Ureter (tissue), 1 donor: Measurements from ENCODE around the gene TMEM74B. TPM values are rescaled to one million over a fixed set of nuclear protein-coding genes. Genes with fewer than 3 reads are reported as not detected.
"Not testable (repeated sequence)": the region's sequence is repeated elsewhere in the genome, so short reads cannot be mapped to it uniquely, and the experiment has no call there.

Experiments
- DNase-seq: peaks from one replicate; pipeline ENCODE4 v3.0.0-alpha.2; 2020; ENCODE audit warnings: low spot score
- total RNA-seq: library from RNA; stranded (reverse); gene quantifications from one replicate; pipeline ENCODE4 v1.2.4, GENCODE V29; 2023
- donor health status: DM: yes; HTN: yes; CAD: no.

The TMEM74B gene
- total RNA-seq, 1 donor from 2014 or later: 3.6 TPM

DNA sequence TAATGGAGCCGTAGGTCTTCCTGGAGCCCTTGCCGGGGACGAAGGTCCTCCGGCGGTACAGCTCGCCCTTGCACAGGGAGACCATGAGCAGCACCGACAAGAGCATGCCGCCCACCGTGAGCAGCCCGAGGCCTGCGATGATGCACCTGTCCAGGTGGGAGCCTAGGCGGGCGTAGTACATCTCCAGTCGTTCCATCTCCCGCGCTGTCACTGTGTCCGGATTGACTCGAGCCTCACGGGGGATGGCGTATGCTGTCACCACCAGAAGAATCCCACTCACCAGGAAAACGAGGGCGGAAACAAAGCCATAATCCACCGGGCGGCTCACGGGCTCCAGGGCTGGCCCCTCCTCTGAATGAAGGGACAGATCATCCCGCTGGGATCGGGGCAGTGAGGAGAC lies 3.8 kb downstream of the TMEM74B start:
- DNase-seq: no peak

DNA sequence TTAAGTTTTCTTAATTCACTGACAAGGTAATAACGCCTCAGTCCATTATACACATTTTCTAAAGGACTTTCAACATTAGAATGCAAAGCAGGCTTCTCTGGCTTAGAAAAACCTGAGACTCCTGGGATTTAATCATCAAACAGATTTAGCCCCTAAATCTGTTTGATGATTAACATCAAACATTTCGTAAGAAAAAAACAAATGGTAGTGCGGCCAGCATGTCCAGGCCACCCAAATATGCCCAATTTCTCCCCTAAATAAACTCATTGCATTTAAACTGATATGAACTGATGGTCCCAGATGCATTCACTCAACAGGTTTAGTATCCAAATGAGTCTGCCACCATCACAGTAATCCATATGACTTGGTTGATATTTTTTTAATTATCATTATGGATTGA lies 6.2 kb downstream of the TMEM74B start:
- DNase-seq: no peak

- no peak for DNase-seq
Measured at GRCh38 chr20:1178103-1178502, 6.7 kb downstream of the TMEM74B start.

DNA sequence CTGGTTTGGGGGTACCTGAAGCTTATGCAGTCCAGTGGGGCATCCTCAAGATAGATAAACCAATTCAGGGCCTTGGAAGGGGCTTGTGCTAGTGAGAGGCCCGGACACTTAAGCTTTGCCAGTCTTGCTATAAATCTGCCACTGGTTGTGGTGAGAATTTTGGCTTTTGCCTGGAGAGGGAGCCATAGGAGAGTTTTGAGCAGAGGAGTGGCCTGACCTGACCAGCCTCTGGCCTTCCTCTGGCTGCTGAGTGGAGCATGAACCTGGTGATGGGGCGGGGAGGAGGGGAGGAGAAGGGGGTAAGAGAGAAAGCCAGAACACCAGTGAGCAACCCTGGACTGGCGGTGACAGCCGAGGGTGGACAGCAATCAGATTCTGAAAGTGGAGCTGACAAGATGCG lies 7.1 kb downstream of the TMEM74B start:
- DNase-seq: no peak

DNA sequence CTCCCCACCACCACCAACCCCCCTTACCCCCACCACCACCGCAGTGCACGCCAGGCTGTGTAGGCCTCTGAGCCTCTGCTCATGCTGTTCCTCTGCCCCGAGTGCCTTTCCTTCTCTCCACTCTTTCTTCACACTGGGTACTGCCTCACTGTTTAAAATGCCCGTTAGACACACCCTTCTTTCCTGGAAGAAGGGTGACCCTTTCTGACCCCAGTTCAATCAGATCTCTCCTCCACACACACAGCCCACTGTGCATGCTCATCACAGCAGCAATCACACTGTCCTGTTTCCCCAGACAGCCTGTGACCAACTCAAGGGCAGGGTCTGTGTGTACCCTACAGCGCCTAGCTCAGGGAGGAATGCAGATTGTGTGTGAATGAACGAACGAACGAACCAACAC lies 10.0 kb downstream of the TMEM74B start:
- DNase-seq: no peak

GRCh38 chr20:1173698-1174097 lies 11.1 kb downstream of the TMEM74B start:
- no peak for DNase-seq

GRCh38 chr20:1171461-1172093 lies 13.2 kb downstream of the TMEM74B start:
- no peak for DNase-seq

- DNase-seq: no peak
Measured at GRCh38 chr20:1169224-1169623, 15.6 kb downstream of the TMEM74B start.

DNA sequence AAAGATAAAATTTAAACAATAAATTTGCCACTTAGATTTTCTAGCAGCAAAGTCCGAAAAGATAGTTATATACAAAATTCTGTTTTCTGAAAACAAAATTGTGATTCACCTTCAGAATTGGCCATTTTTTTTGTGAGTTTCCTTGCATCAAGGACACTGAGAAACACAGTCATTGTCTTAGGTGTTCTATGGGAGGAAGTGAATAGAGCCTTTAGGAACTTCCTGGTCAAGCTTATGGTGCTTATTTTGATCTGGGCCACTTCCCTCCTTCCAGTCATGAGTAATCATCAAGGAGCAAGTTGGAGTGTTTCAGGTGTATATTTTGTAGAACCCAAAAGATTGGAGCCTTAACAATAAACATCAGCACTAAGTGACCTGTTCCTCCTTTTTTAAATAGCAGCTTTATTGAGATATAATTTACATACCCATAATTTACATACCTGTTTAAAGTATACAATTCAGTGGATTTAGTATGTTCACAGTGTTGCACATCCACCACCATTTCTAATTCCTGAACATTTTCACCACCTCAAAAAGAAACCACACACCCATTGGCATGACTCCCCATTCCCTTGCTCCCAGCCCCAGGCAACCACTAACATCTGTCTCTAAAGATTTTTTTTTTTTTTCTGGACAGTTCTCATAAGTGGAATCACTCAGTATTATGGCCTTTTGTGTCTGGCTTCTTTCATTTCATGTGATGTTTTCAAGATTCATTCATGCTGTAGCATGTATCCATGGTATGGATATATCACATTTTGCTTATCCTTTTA lies 17.6 kb downstream of the TMEM74B start:
- no peak for DNase-seq

DNA sequence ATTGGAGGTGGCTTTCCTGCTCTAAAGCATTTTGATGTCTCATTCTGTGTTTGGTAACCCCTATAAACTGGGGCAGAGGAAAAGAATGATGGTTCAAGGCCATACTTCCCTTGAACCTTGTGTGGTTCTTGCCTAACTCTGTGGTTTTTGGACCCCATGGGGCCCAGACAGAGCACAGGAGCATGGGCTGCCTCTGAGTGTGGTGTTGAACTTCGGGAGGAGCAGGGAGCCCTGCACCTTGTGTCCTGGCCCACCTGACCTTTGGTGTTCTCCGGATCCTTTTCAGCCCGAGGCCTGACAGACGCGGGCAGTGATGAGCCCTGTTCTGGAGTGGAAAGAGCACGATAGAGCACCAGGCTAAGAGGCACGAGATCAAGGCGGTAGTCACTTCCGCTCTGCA lies 18.8 kb downstream of the TMEM74B start:
- DNase-seq: no peak

- DNase-seq: no peak
Measured at GRCh38 chr20:1165521-1165920, 19.3 kb downstream of the TMEM74B start.

DNA sequence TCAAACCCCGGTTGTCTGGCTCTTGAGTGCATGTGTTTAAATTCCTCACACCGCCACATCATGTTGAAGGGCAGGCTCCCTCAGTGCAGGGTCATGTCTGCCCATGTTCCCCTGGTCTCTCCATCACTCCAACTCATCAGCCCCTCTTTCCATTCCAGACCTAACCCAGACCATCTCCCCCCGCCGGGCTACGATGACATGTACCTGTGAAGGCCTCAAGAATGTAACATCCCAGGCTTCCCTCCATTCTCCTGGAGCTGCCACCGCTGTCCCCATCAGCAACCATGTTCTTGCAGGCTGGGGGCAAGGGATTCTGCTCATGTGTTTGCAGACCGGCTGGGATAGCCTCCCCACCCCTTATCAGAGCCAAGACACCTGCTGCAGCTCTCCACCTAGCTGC lies 19.9 kb downstream of the TMEM74B start:
- no peak for DNase-seq

GRCh38 chr20:1163653-1164052 lies 21.1 kb downstream of the TMEM74B start:
- DNase-seq: no peak

DNA sequence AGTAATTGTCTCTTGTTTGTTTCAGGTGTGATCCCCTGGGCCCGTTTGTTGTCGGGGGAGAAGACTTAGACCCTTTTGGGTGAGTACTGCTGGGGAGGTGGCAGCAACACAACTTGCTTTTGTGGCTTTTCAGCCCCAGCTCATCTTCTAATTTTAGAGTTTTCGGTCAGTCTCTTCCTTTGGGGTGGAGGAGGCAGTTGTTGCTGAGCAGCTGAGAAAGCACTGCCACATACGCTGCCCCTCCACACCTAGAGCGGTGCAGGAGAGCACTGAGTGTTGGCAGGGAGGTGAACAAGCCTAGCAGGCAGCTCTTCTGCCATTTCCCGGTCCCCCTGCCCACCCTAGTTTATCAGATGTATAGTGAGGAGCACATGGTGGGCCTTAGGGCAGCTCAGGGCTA lies 21.7 kb downstream of the TMEM74B start:
- no peak for DNase-seq

DNA sequence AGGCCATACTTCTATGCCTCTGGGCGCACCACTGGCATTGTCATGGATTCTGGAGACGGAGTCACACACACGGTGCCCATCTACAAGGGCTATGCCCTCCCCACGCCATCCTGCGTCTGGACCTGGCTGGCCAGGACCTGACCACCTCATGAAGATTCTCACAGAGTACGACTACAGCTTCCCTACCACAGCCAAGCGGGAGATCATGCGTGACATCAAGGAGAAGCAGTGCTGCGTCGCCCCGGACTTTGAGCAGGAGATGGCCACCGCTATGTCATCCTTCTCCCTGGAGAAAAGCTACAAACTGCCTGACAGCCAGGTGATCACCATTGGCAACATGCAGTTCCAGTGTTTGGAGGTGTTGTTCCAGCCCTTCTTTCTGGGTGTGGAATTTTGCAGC lies 23.8 kb downstream of the TMEM74B start:
- no peak for DNase-seq

- no peak for DNase-seq
Measured at GRCh38 chr20:1160496-1160895, 24.3 kb downstream of the TMEM74B start.

- no peak for DNase-seq
Measured at GRCh38 chr20:1155342-1155741, 29.4 kb downstream of the TMEM74B start.

GRCh38 chr20:1154691-1155090 lies 30.1 kb downstream of the TMEM74B start:
- no peak for DNase-seq

DNA sequence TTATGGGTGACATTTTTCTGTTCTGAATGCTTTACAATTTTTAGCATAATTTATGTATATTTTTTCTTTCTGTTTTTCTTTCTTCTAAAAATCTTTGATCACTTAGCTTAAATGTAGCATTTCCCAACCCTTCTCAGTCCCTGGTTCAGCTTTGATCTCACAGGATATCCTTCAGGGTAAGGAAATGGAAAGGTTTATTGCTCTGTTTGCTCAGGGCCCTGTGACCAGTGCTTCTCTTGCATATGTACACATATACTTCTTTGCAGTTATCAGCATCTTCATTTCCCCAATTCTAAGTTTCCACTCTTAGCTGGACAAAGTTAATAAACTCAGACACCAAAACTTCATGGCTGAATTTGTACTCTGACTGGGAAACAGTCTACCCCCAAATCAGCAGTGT lies 30.6 kb downstream of the TMEM74B start:
- DNase-seq: no peak

DNA sequence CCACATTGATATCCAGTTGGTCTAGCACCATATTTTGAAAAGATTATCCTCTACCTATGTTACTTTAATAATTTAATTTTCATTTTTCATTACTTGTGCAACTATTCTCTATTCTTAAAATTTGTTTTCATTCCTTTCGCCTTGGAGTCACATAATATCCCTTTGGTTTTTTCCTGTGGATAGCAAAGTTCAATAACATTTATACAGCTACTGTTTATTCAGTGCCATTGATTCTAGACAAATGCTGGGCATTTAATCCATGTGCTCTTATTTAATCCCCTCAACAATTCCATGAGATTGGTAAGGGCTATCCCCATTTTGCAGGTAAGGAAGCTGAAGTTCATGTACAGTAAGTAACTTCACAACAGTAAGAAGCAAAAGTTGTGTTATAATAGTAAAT lies 33.8 kb downstream of the TMEM74B start:
- no peak for DNase-seq

GRCh38 chr20:1150218-1150617 lies 34.6 kb downstream of the TMEM74B start:
- no peak for DNase-seq

- DNase-seq: not testable (repeated sequence)
Measured at GRCh38 chr20:1149812-1150211, 35.0 kb downstream of the TMEM74B start.

DNA sequence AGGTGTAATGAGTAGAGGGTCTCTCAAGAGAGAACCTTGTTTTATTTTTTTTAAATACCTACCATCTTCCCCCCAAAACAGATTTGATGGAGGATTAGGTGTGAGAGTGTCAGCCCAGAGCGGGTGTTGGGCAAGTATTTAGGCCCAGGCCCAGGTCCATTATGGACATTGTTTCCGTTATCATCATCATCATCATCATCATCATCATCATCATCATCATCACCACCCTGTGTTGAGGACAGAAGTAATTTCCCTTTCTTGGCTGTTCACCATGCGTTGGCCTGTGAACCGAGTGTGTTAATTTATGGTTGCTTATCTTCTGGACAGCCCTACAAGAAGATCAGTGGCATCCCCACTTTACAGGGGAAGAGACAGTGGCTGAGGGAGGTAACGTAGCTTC lies 37.8 kb downstream of the TMEM74B start:
- DNase-seq: no peak
